H1 (cell line): ENCODE data around the gene RNF32.

ENCODE experiments used
- GABPA ChIP-seq: IDR thresholded peaks from 2 replicates; pipeline ENCODE4 v1.6.1; 2011; ENCODE audit warnings: mild to moderate bottlenecking, low read length, moderate library complexity, borderline replicate concordance; ENCODE audit not compliant: insufficient read depth
- HDAC2 ChIP-seq, 2 experiments: fragments of 300-600 bp in 1 of 2; sonication (generic) in 1 of 2; IDR thresholded peaks; 2 replicates each; pipeline ENCODE4 v1.6.1; 2011 to 2012; ENCODE audit warnings: low read depth in 2 of 2, low read length in 2 of 2, mild to moderate bottlenecking in 2 of 2, moderate library complexity in 2 of 2, borderline replicate concordance in 1 of 2, inconsistent platforms in 1 of 2
- RAD21 ChIP-seq, 2 experiments: IDR thresholded peaks in 1 of 2; conservative IDR thresholded peaks in 1 of 2; 2 replicates each; pipeline ENCODE4 v1.6.1; 2011; ENCODE audit warnings: low read depth in 2 of 2, low read length in 2 of 2, improper control_type of control experiment in 1 of 2, inconsistent platforms in 1 of 2, mild to moderate bottlenecking in 1 of 2, moderate library complexity in 1 of 2
- SIN3A ChIP-seq, 2 experiments: IDR thresholded peaks in 1 of 2; conservative IDR thresholded peaks in 1 of 2; 2 replicates each; pipeline ENCODE4 v1.6.1; 2011 to 2012; ENCODE audit warnings: low read length in 2 of 2, improper control_type of control experiment in 1 of 2, low read depth in 1 of 2, mild to moderate bottlenecking in 1 of 2
- SUZ12 ChIP-seq: fragments of 200-600 bp; sonication (generic); IDR thresholded peaks from 2 replicates; pipeline ENCODE4 v1.6.1; 2012; ENCODE audit warnings: mild to moderate bottlenecking, inconsistent platforms, low read length, moderate library complexity, mixed read lengths
- TAF1 ChIP-seq: IDR thresholded peaks from 2 replicates; pipeline ENCODE4 v1.6.1; 2011; ENCODE audit warnings: mild to moderate bottlenecking, low read depth, low read length
- TF ChIP-seq, protein P1 (sequence below), 3 experiments: IDR thresholded peaks; 1 replicate in 2 of 3; 2 replicates in 1 of 3; pipeline versions ENCODE4 v1.5.1 to v1.6.1; 2011; ENCODE audit warnings: low read length in 3 of 3, mild to moderate bottlenecking in 3 of 3, inconsistent platforms in 2 of 3, low read depth in 1 of 3, moderate library complexity in 1 of 3; ENCODE audit not compliant: insufficient read depth in 1 of 3; ENCODE audit errors: control extremely low read depth in 1 of 3

DNA sequence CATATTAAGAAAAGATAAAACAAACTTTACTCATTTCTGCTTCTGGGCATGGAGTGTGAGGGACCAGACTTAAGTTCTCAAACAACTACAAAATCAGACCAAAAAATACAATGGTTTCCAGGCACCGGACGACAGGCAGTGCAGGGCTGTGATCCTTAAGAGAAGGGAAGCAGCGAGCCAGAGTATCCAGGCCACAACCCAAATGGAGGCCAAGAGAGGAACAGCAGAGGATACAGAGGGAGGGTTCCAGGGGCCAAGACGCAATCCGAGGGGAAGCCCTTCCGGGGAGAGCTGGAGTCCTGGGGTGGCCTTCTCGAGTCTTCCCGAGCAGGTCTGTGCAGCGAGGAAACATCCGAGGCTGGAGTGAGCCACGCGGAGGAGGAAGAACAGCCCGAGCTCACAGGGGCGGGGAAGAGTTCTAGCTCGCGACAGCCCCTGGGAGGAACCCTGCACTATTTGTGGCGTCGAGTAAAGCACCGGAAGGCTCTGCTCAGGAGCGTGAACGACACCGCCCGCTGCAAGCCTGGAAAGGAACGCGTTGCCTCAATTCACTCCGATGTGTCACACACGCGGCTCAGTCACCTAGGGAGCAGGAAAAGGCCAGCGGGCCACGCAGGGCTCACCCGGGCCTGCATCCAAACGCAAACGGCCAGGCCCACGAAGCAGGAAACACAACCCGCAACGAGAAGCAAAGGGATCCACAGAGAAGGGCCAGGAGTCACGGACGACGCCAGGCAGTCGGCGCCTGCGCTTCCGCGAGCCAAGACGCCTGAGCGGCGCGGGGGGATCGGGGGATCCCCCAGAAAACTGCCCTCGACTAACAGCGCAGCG, 933 bp upstream of the RNF32 start:
- no peak for TF ChIP-seq SIN3A (conservative IDR thresholded peaks at IDR 0.05 in 1 of 2, IDR thresholded peaks at IDR 0.05 in 1 of 2; ENCODE audit: low read depth in 1 of 2, low read length in 2 of 2)
- TF ChIP-seq, protein P1, sequence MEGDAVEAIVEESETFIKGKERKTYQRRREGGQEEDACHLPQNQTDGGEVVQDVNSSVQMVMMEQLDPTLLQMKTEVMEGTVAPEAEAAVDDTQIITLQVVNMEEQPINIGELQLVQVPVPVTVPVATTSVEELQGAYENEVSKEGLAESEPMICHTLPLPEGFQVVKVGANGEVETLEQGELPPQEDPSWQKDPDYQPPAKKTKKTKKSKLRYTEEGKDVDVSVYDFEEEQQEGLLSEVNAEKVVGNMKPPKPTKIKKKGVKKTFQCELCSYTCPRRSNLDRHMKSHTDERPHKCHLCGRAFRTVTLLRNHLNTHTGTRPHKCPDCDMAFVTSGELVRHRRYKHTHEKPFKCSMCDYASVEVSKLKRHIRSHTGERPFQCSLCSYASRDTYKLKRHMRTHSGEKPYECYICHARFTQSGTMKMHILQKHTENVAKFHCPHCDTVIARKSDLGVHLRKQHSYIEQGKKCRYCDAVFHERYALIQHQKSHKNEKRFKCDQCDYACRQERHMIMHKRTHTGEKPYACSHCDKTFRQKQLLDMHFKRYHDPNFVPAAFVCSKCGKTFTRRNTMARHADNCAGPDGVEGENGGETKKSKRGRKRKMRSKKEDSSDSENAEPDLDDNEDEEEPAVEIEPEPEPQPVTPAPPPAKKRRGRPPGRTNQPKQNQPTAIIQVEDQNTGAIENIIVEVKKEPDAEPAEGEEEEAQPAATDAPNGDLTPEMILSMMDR (IDR thresholded peaks at IDR 0.05; ENCODE audit: control extremely low read depth in 1 of 3, insufficient read depth in 1 of 3, low read depth in 1 of 3, low read length in 3 of 3) = no peak
- no peak for TF ChIP-seq GABPA
- no peak for TF ChIP-seq RAD21 (IDR thresholded peaks at IDR 0.05 in 1 of 2, conservative IDR thresholded peaks at IDR 0.05 in 1 of 2; ENCODE audit: low read depth in 2 of 2, low read length in 2 of 2)
- TF ChIP-seq TAF1 = no peak
- TF ChIP-seq SUZ12 = no peak
- TF ChIP-seq HDAC2 (IDR thresholded peaks at IDR 0.05; ENCODE audit: borderline replicate concordance in 1 of 2, low read depth in 2 of 2, low read length in 2 of 2) = no peak
